Hematopoietic multipotent progenitor cell treated with erythropoietin and hydrocortisone succinate and interleukin-3 and kit ligand, for 17 days (in vitro differentiated cells): Measurements from ENCODE around the gene CYTH4.

ENCODE experiments used
- DNase-seq: peaks from one replicate; pipeline ENCODE4 v3.0.0-alpha.2; 2015; ENCODE audit warnings: low spot score

CYTH4 gene

DNA sequence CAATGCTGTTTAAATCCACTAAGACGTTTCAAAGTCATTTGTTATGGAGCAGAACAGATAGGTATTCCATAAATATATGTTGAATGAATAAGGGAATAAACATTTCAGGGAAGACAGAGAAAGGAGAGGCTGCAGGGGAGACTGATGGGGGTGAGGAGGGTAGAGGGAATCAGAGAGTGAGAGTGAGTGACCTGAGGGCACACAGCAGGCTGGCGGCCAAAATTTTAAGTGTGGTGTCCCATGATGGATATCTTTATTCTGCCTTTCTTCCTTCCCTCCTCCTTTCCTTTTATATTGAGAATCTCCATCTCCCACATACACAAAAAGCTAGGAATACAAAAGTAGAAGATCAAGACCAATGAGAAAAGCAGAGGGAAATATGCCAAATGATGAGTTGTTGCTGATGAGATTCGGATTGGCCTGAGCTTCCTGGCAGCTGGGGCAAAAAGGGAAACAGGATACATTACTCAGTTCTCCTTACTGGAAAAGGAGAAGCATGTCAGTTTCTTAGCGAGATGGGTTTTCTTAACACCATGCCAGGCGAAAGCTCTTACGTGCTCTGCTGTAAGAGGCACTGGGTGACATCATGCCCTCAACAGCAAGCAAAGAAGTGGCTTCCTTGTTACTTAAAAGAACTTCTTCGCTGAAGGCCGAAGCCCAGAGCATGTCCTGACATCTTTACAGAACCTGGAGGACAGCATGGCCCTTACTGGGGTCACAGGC, 11.2 kb upstream of the CYTH4 start:
- no peak for DNase-seq

- DNase-seq, result no peak
Observed at GRCh38 chr22:37273126-37273845, 9.0 kb upstream of the CYTH4 start.

DNA sequence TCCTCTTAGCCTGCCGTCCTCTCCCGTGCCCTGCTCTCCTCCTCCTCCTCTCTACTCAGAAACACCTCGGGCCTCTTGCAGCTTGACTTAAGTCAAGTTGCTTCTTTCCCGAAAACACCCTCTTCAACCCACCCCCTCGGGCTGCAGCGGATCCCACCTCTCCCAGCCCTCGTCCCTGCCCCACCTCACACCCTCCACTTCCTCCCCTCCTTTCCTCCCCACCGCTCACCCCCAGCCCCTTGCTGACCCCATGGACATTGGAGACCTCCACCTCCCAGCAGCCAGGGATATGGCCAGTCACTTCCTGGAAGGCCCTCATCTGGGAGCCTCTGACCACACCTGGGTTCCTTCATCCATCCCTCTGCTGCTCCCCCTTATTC, 8.5 kb upstream of the CYTH4 start:
- no peak for DNase-seq

DNA sequence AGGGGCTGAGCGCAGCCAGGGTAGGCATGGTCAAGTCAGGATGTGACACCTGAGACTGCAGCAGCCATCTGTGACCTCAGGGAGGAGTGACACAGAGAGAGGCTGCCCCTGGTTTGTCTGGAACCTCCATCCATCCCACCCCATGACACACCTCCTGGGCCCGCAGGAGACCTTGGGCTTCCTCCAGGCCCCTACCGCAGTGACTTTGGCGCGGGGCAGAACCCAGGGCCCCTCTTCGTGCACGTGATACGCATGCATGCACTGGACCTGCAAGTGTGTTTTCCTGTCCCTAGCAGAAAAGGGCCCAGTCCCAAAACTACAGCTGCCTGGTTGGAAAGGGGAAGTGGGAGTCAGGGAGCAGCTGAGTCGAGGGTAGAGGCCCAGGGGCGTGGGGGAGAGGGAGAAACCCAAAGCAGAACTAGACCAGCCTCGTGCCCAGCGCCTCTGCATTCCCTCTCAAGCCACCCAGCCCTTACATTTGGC, 7.9 kb upstream of the CYTH4 start:
- DNase-seq, result no peak

DNA sequence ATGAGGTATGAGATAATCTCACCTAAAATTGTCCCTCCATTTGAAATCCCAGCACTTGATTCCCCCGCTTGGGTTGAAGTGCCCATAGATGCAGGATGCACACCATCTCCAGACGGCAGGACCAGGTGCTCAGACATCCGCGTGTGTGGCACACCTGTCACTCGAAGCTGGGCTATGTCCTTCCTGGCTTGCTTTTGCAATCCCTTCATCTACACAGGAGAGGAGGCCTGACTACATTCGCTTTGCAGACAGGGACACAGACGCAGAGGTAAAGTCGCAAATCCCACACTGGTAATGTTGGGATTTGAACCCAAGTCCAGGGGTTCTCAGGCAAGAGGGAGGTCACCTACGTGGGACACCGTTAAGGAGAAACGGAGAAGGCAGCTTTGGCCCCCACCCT, 7.2 kb upstream of the CYTH4 start:
- DNase-seq, result no peak

GRCh38 chr22:37275622-37276021, 6.7 kb upstream of the CYTH4 start:
- DNase-seq, result no peak

DNA sequence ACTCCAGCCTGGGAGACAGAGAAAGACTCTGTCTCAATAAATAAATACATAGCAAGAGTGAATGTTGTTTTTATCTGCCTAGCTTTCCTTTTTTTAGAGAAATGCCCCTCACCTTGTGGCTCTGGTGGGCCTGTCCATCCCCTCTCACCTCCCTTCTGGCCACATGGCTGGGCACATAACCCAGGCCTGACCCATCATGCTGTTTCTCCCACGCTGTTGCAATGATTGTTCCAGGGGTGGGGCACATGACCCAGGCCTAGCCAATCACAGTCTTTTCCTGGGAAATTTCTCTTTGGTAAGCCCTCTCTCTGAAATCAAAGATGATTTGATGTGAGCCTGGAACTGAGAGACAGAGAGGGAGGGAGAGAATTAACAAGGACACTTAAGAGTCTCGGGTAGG, 5.5 kb upstream of the CYTH4 start:
- DNase-seq, result no peak

DNA sequence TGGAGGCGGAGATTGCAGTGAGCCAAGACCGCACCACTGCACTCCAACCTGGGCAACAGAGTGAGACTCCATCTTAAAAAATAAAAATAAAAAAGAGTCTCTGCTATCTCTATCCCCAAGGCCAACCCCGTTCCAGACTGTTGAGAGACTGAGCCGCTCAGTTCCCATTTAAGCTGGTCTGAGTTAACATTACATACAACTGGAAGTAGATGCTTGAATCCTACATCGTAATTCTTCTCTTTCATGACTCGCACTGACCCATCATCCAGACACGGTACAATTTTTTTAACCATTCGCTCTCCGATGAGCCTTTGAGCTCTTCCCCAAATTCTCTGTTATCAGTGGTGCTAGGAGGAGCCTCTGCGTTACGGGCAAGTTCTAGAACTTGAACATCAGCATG, 4.9 kb upstream of the CYTH4 start:
- DNase-seq, result no peak

DNA sequence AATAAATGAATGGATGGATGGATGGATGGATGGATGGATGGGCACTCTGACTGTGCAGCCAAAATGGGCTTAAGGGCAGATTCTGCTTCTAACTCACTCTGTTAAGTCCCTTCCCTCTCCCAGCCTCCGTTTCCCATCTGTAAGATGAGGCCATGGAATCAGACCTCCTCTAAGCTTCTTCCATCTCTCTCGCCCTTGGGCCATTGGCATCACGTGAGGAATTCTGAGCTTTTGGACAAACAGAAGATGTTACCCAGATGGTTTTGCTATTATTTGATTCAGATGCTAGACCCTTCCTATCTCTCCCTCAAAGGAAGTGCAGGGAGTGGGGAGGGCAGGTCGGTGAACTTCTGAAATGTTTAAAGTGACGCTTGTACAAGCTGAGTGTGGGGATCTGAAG, 4.0 kb upstream of the CYTH4 start:
- no peak for DNase-seq

GRCh38 chr22:37279331-37280181, 2.8 kb upstream of the CYTH4 start:
- no peak for DNase-seq

DNA sequence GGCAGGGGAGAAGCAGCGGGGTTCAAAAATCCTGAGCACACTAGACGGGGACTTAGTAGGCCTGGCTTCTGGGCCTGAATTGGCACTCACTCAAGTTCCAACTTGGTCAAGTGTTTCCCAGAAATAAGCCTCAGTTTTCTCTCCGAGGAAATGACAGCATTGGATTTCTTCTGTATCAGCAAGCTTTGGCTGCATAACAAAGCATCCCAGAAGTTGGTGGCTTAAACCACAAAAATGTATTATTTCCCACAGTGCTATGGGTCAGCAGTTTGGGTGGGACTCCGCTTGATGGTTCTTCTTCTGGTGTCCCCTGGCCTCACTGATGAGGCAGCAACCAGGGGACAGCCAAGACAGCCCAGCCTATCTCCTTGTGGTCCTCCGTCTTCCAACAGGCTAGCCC, 1.6 kb upstream of the CYTH4 start:
- DNase-seq, result no peak

DNA sequence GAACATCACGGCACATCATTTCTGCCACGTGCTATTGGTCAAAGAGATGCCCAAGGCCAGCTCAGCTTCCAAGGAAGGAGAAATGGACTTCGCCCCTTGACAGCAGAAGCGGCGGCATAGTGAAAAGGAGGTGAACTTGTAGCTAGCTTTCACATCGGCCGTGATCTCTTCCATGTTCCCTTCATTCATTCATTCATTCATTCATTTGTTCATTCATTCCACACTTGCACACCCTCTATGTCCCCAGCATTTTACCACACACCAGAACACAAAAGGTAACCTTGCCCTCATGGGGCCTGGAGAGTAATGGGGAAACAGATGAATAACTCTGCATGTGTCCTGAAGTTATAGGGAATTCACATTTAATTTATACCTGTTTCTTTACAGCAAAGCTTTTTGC, 1.1 kb upstream of the CYTH4 start:
- DNase-seq, result no peak

DNA sequence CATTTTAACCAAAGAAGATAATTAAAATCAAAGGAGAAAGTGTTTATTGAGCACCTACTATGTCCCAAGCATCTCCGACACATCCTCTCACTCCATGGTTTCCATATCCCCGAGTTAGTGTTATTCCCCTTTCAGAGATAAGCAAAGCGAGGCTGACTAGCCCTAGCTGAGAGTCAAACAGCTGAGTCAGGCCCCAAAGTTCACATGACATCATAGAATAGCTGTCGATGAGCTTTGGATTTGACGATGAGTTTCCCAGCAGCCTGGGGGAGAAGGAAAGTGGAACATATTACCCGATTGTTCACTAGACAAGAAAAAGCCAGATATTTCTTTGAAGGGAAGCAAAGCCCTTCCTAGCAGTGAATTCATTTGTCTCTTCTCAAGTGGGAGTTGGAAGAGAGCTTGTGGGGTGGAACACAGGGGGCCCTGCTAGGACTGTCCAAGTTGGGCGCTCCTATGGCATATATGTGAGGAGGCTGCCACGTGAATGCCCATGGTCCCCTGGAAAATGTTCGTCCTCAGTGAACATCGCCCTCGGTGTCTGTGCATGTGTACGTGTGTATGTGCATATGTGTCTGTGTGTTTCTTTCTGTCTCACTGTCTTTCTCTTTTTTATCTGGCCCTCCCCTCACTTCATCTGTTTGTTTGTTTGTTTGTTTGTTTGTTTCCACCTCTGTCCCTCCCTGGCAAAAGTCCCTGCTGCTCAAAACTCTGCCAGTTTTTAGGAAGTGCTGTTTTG, 493 bp upstream of the CYTH4 start:
- DNase-seq, result no peak

DNA sequence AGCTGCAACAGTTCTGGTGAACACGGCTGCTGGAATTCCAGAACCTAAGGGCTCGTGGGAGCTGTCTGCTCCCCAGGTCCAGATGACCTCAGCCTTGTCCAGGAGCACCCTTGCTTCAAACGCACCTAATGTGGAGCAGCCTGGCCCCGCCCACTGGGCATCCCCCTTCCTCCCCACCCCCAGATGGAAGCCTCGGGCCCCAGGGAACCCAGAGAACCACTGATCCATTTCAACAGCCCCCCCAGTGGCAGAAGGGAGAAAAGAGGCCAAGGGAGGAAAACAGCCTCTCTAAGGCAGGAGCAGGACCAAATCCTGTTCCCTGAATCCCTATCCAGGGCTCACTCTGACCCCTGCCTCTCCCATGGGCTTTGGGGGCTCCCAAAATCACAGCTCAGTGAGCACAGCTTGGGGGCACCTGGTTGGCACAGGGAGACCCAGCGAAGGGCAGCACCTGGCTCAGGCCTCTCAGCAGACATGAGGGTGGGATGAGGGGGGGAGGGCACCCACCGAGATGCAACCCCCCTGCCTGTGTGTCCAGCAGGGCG, 1.2 kb downstream of the CYTH4 start:
- no peak for DNase-seq

GRCh38 chr22:37284126-37284804, 2.0 kb downstream of the CYTH4 start:
- no peak for DNase-seq

GRCh38 chr22:37284805-37285355, 2.6 kb downstream of the CYTH4 start:
- DNase-seq, result no peak

- DNase-seq, result no peak
Observed at GRCh38 chr22:37285937-37286336, 3.6 kb downstream of the CYTH4 start.

GRCh38 chr22:37287550-37287951, 5.2 kb downstream of the CYTH4 start:
- DNase-seq, result no peak

- DNase-seq, result no peak
Observed at GRCh38 chr22:37288521-37288920, 6.2 kb downstream of the CYTH4 start.

- DNase-seq, result no peak
Observed at GRCh38 chr22:37289156-37289735, 6.9 kb downstream of the CYTH4 start.

DNA sequence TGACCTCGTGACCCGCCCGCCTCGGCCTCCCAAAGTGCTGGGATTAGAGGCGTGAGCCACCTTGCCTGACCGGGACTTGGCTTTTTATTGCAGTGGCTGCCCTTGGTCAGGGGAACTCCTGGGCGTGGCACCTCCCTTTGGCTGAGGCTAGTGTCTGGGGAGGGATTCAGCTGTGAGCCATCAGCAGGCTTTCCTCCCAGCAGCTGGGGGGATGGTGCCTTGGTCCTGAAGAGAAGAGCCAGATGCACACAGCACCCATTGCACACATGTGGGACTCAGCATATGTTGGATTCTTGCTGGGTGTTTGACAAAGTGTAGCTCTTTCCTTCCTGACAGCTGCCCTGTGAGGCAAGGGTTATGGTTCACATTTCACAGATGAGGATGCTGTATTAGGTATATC, 8.4 kb downstream of the CYTH4 start:
- no peak for DNase-seq
